Ascending aorta (tissue), 2 donors: Measurements from ENCODE around the gene VWA8. TPM values are rescaled to one million over a fixed set of nuclear protein-coding genes. Genes with fewer than 3 reads are reported as not detected.
"Not testable (repeated sequence)": the region's sequence is repeated elsewhere in the genome, so short reads cannot be mapped to it uniquely, and the experiment has no call there.

ENCODE experiments used
- DNase-seq, 2 donors: peaks; one replicate each; pipeline ENCODE4 v3.0.0-alpha.2; 2019; ENCODE audit warnings: low spot score in 2 of 2
- H3K27ac ChIP-seq, 2 donors: fragments of 200-600 bp; sonication (generic); one replicate each; pipeline ENCODE4 v1.5.1; 2016 to 2017; ENCODE audit warnings: mild to moderate bottlenecking in 1 of 2
- H3K27me3 ChIP-seq: fragments of 200-600 bp; sonication (generic); one replicate; pipeline ENCODE4 v1.5.1; 2017
- H3K36me3 ChIP-seq, 2 donors: fragments of 200-600 bp; sonication (generic); one replicate each; pipeline ENCODE4 v1.5.1; 2016
- H3K4me1 ChIP-seq, 2 donors: fragments of 200-600 bp; sonication (generic); one replicate each; pipeline ENCODE4 v1.5.1; 2016 to 2017; ENCODE audit warnings: mild to moderate bottlenecking in 1 of 2
- H3K4me3 ChIP-seq, 2 donors: fragments of 200-600 bp; sonication (generic); one replicate each; pipeline ENCODE4 v1.5.1; 2016 to 2017; ENCODE audit warnings: mild to moderate bottlenecking in 1 of 2
- H3K9me3 ChIP-seq, 2 donors: fragments of 200-600 bp; sonication (generic); one replicate each; pipeline ENCODE4 v1.5.1; 2016
- CTCF ChIP-seq, 3 experiments: fragments of 200-600 bp in 2 of 3; fragments of 450-650 bp in 1 of 3; sonication (generic) in 2 of 3; IDR thresholded peaks; one replicate each; pipeline ENCODE4 v1.5.1; 2016 to 2019; ENCODE audit warnings: antibody characterized with exemption in 3 of 3, mild to moderate bottlenecking in 1 of 3, moderate library complexity in 1 of 3
- intact Hi-C: fragments of 100-400 bp; cut with DNase I; formaldehyde crosslinking; loops from one replicate; pipeline ENCODE4 v1.15.1; 2023
- total RNA-seq: library from RNA; depleted of rRNA; stranded (reverse); fragments of >200 nt; gene quantifications from one replicate; pipeline ENCODE4 v1.1.0, GENCODE V29; 2016

Gene VWA8
- total RNA-seq, 1 donor from 2014 or later, result 10.4 TPM

GRCh38 chr13:41578371-41578770, 382.5 kb downstream of the VWA8 start:
- Histone ChIP-seq H3K27ac (no peak overlapping the region), H3K4me3 (no peak overlapping the region), H3K9me3 (no peaks in the 10 kb centered on the region), H3K27me3 (no peaks in the 10 kb centered on the region), H3K4me1 (peaks cover 0 to 3% of the 10 kb centered on the region in 2 donors), H3K36me3 (no peaks in the 10 kb centered on the region)
- intact Hi-C loops, result loop anchor here (5.0 kb wide), 1 partner anchor 74 kb away; no protein-coding TSS in a partner anchor
- no peak for TF ChIP-seq CTCF (IDR thresholded peaks at IDR 0.05)
- no peak for DNase-seq

GRCh38 chr13:41577436-41577835, 383.5 kb downstream of the VWA8 start:
- H3K36me3 ChIP-seq, result no peaks in the 10 kb centered on the region
- no peak for TF ChIP-seq CTCF (IDR thresholded peaks at IDR 0.05)
- H3K9me3 ChIP-seq, result no peaks in the 10 kb centered on the region
- H3K4me3 ChIP-seq, result no peak overlapping the region
- peaks cover 0 to 3% of the 10 kb centered on the region in 2 donors for H3K4me1 ChIP-seq
- no peaks in the 10 kb centered on the region for H3K27me3 ChIP-seq
- intact Hi-C loops, result loop anchor here (5.0 kb wide), 1 partner anchor 75 kb away; no protein-coding TSS in a partner anchor
- DNase-seq, result peak; percentile 31 to 78
- H3K27ac ChIP-seq, result peak overlapping the region in 1 of 2 donors; percentile 35

GRCh38 chr13:41573640-41574039, 387.3 kb downstream of the VWA8 start:
- H3K27ac ChIP-seq, H3K27me3 ChIP-seq, H3K4me3 ChIP-seq, DNase-seq, H3K9me3 ChIP-seq, H3K4me1 ChIP-seq, H3K36me3 ChIP-seq, intact Hi-C loops: not testable (repeated sequence)

GRCh38 chr13:41571817-41572340, 389.0 kb downstream of the VWA8 start:
- H3K27ac ChIP-seq, H3K36me3 ChIP-seq, intact Hi-C loops, H3K4me3 ChIP-seq, H3K27me3 ChIP-seq, H3K9me3 ChIP-seq, H3K4me1 ChIP-seq, DNase-seq: not testable (repeated sequence)

GRCh38 chr13:41568972-41569351, 391.9 kb downstream of the VWA8 start:
- Histone ChIP-seq H3K27ac (peak overlapping the region in 1 of 2 donors; percentile 43), H3K4me1 (peaks cover 0 to 8% of the 10 kb centered on the region in 2 donors), H3K9me3 (no peaks in the 10 kb centered on the region), H3K4me3 (no peak overlapping the region), H3K36me3 (peaks cover 0 to 5% of the 10 kb centered on the region in 2 donors), H3K27me3 (no peaks in the 10 kb centered on the region)
- intact Hi-C loops, result no loop called here
- DNase-seq, result no peak
- no peak for TF ChIP-seq CTCF (IDR thresholded peaks at IDR 0.05)

- H3K9me3 ChIP-seq, result no peaks in the 10 kb centered on the region
- DNase-seq, result no peak
- H3K27ac ChIP-seq, result peak overlapping the region in 1 of 2 donors; percentile 38
- peaks cover 0 to 5% of the 10 kb centered on the region in 2 donors for H3K36me3 ChIP-seq
- no peaks in the 10 kb centered on the region for H3K27me3 ChIP-seq
- no peak for TF ChIP-seq CTCF (IDR thresholded peaks at IDR 0.05)
- intact Hi-C loops, result no loop called here
- no peak overlapping the region for H3K4me3 ChIP-seq
- peaks cover 0 to 8% of the 10 kb centered on the region in 2 donors for H3K4me1 ChIP-seq
These were observed 392.6 kb downstream of the VWA8 start for GRCh38 chr13:41568143-41568971.
